ENCODE measurements around the gene EN1. TPM values are rescaled to one million over a fixed set of nuclear protein-coding genes. Genes with fewer than 3 reads are reported as not detected.
A peak's percentile ranks its signal among the peaks of the same experiment; 100 is the strongest.

Gene EN1
- total and polyA plus RNA-seq, 7 donors = not detected

DNA sequence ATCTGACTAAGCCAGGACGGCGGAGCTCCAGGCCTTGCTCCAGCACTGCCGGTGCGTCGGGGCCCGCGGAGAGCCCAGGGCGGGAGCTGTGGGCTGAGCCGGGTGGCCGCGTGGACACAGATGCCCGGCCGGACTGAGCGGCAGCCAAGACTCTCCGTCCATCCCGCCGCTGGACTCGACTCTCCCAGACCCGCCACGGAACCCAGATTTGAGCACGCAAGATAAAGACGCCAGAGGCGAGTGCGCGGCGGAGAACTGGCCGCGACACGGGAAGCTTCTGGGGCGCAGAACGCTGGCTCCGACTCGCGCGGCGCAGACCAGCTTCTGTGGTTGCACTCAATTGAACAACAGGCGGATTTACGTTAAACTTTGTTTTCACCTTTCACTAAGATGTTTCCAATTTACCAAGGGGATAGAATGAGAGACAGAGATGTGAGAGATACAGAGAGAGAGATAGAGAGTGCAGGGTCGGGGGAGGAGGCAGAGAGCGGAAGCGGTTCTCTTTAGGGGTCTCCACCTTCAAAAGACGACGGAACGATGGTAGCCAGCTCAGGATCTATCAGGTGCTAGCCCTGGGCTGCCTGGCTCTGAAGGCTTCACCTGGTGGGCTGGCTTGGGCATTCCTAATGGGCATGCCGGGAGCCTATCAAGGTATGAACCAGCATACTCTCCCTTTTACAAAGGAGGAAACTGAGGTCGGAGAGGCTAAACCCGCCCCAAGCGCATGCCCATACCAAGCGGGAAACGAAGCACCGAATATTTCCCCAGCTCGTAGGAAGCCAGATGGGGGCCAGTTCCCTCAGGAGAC is 10.4 kb upstream of the EN1 start:
- H3K36me3 ChIP-seq = no peaks in the 10 kb centered on the region
- H3K27me3 ChIP-seq = peaks cover 49 to 96% (median 67%) of the 10 kb centered on the region in 3 donors
- 5 to 12% methylated on average over 52 of the region's 52 CpGs for WGBS, 2 donors
- no peak overlapping the region for H3K4me3 ChIP-seq
- peaks cover 0 to 52% (median 35%) of the 10 kb centered on the region in 4 donors for H3K4me1 ChIP-seq
- no peak for DNase-seq
- TF ChIP-seq POLR2AphosphoS5 (IDR thresholded peaks at IDR 0.05) (no peak), EP300 (IDR thresholded peaks at IDR 0.05) (no peak), POLR2A (IDR thresholded peaks at IDR 0.05) (no peak)
- TF ChIP-seq, protein P1, sequence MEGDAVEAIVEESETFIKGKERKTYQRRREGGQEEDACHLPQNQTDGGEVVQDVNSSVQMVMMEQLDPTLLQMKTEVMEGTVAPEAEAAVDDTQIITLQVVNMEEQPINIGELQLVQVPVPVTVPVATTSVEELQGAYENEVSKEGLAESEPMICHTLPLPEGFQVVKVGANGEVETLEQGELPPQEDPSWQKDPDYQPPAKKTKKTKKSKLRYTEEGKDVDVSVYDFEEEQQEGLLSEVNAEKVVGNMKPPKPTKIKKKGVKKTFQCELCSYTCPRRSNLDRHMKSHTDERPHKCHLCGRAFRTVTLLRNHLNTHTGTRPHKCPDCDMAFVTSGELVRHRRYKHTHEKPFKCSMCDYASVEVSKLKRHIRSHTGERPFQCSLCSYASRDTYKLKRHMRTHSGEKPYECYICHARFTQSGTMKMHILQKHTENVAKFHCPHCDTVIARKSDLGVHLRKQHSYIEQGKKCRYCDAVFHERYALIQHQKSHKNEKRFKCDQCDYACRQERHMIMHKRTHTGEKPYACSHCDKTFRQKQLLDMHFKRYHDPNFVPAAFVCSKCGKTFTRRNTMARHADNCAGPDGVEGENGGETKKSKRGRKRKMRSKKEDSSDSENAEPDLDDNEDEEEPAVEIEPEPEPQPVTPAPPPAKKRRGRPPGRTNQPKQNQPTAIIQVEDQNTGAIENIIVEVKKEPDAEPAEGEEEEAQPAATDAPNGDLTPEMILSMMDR (IDR thresholded peaks at IDR 0.05) = no peak
- intact Hi-C loops (cut with DNase I) = no loop called here
- H3K27ac ChIP-seq = no peak overlapping the region
- H3K9me3 ChIP-seq = no peaks in the 10 kb centered on the region

DNA sequence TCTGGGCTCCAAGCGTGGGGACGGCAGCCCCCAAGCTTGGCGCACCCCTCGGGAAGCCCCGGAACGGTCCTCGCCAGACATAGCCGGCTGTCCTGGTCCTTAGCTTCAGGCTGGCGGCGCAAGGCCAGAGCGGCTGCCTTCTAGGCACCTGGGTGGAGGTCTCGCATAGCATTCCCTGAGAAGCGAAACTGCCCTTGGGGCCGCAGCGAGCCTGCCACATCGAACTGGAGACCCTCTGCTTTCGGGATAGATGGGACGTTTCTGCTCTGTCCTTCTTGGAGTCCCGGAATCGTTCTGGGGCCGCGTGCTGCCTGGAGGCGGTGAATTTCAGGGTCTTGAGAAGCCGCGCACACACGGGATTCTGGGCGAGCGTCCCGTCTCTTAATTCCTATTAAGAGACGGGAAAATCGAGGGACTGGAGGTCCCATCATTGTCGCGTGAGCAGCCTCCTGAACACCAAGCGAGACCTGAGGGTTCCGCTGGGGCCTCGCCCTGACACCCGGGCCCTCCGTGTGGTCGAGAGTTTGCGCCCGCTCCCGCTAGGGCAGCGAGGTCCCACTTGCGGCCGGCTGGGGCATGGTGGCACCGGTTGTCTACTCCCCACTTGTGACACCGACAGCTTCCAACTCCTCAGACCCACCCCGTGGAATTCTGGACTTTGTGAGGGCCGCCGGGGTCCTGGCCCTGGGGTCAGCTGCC is 9.7 kb upstream of the EN1 start:
- H3K27me3 ChIP-seq = peaks cover 55 to 96% (median 75%) of the 10 kb centered on the region in 3 donors
- 6 to 8% methylated on average over 50 of the region's 50 CpGs for WGBS, 2 donors
- no peaks in the 10 kb centered on the region for H3K36me3 ChIP-seq
- no peak overlapping the region for H3K27ac ChIP-seq
- TF ChIP-seq EP300 (IDR thresholded peaks at IDR 0.05) (no peak), POLR2A (IDR thresholded peaks at IDR 0.05) (no peak), POLR2AphosphoS5 (IDR thresholded peaks at IDR 0.05) (peak in 2 of 4 donors; percentile 23 to 67)
- TF ChIP-seq, protein P1 (IDR thresholded peaks at IDR 0.05) = no peak
- intact Hi-C loops (cut with DNase I) = no loop called here
- peaks cover 0 to 58% (median 41%) of the 10 kb centered on the region in 4 donors for H3K4me1 ChIP-seq
- DNase-seq = no peak
- no peaks in the 10 kb centered on the region for H3K9me3 ChIP-seq
- H3K4me3 ChIP-seq = no peak overlapping the region

DNA sequence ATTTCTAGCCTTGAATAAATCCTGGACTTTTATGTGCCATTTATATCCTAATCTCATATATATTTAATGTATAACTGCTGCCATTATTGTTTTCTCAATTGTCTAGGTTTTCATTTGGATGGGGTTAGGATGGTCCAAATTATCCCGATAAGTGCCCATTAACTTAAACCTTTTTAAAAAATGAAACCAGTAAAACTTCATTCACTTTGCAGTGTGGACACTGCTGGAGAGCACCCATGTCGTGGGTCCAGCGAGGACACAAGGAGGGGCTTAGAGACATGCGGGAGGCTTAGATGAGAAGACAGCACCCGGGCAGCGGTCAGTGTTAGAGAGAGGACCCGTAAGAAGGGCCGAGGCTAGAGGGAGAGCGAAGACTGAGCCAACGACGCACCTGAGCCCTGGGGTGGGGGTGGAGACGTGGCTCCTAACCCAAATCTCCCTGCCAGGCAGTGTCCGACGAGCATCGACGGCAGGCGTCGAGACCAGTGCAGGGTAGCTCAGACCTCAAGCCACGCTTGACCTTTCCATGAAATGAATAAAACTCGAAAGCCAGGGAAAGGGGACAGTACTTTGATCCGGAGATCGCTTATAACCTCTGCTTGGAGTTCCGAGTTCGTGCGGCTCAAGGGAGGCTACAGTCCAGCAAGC is 9.0 kb upstream of the EN1 start:
- 8 to 11% methylated on average over 25 of the region's 25 CpGs for WGBS, 2 donors
- no peak overlapping the region for H3K4me3 ChIP-seq
- H3K27me3 ChIP-seq = peaks cover 62 to 100% (median 82%) of the 10 kb centered on the region in 3 donors
- intact Hi-C loops (cut with DNase I) = no loop called here
- DNase-seq = no peak
- H3K36me3 ChIP-seq = no peaks in the 10 kb centered on the region
- peaks cover 0 to 58% (median 41%) of the 10 kb centered on the region in 4 donors for H3K4me1 ChIP-seq
- H3K9me3 ChIP-seq = no peaks in the 10 kb centered on the region
- H3K27ac ChIP-seq = no peak overlapping the region
- TF ChIP-seq POLR2A (IDR thresholded peaks at IDR 0.05) (no peak), EP300 (IDR thresholded peaks at IDR 0.05) (no peak), POLR2AphosphoS5 (IDR thresholded peaks at IDR 0.05) (no peak)
- TF ChIP-seq, protein P1 (IDR thresholded peaks at IDR 0.05) = no peak

DNA sequence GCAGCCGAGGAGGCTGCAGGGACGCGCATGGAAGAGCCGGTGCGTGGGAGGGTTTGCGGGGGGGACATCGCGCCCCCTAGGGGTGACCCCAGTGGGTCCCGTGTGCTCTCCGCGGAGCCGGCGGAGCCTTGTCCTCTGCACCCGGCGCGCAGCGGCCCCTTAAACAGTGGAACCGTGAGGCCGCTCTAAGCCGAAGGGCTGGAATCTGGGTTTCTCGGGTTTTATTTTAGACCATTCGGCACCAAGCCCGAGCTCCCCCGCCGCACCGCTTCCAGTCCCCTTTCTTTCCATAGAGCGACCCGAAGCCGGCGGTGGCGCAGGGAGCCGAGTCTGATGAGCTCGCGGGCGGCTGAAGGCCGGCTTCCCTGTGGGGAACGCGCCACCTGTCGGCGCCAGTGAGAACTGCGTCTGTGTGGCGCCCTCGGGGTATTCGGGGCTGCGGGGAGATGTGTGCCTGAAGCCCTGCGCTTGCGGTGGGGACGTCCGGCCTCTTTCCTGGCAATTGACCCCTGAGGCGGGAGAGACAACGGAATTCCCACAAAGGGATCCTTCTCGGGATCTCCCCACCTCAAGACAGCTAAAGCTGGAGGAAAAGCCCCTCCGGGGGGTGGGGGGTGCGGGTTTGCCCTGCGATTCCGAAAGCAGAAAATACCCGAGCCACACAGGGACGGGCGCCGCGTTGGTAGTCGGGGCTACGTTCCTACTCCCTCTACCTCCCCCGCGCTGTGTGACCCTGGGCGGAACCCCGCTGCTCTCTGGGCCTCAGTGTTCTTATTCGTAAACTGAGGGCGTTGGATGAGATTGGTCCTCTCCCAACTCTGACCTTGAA is 8.2 kb upstream of the EN1 start:
- H3K36me3 ChIP-seq = no peaks in the 10 kb centered on the region
- peaks cover 0 to 58% (median 41%) of the 10 kb centered on the region in 4 donors for H3K4me1 ChIP-seq
- H3K27me3 ChIP-seq = peaks cover 66 to 100% (median 90%) of the 10 kb centered on the region in 3 donors
- 1 to 3% methylated on average over 69 of the region's 69 CpGs for WGBS, 2 donors
- TF ChIP-seq, protein P1 (IDR thresholded peaks at IDR 0.05) = peak; percentile 78 to 98 (median 92)
- no peak for TF ChIP-seq POLR2AphosphoS5 (IDR thresholded peaks at IDR 0.05)
- H3K4me3 ChIP-seq = peak overlapping the region in 2 of 4 donors; percentile 23 to 27
- intact Hi-C loops (cut with DNase I) = loop anchor here (2.0 kb wide), 2 partner anchors 633 to 809 kb away; no protein-coding TSS in a partner anchor
- no peak overlapping the region for H3K27ac ChIP-seq
- DNase-seq = peak; percentile 84
- no peaks in the 10 kb centered on the region for H3K9me3 ChIP-seq
